GM19455 (cell line): ENCODE data around the gene MLLT3.

ENCODE experiments used
- ATAC-seq: cut with Tn5 transposase; IDR thresholded peaks from one replicate; pipeline ENCODE4 v1.9.1; 2021; ENCODE audit not compliant: unreplicated experiment

Gene MLLT3

DNA sequence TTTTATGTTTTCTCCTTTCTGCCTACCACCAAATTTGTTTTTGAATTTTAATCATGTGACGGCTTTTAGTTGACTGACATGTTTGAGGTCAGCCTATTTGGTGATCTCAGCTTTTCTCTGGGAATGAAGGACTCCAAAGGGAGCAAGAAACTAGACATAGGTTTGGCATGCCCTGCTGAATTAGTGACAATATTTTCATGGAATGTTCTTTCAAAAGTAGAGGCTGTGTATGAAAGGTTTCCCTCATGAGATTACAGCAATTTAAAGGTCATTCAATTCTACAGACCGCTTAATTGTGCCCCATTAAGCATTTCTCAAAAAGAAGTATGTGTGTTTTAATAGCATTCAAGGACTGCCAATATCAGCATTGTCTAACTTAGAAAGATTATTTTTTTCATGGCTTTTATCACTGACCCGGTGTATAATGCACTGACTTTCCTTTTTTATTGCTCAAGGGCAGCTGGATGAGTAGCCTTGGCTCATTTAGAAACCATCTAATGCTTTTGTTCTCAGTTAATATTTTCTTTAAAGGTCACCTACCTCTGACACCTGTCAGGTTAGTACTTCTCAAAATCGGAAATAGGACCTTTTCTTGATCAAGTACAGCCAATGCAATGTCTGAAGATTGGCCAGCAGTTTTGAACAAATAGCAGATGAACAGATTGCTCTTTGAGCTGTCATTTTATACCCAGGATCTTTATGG, 8.1 kb upstream of the MLLT3 start:
- ATAC-seq, result no peak

DNA sequence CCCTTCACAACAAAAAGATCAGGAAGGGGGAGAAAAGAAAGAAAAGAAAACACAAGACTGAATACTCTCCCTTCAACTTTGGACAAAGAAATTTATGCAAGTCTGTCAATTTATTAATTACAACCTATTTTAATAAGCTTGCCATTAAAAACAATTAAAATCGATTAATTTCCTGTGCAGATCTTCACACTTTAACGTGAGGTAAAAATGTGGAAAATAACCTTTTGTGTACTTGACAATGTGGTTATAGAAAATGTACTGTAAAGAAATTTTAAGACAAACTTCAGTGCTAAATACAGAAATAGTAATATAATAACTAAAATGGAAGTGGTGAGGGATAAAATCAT, 2.7 kb upstream of the MLLT3 start:
- ATAC-seq, result no peak

DNA sequence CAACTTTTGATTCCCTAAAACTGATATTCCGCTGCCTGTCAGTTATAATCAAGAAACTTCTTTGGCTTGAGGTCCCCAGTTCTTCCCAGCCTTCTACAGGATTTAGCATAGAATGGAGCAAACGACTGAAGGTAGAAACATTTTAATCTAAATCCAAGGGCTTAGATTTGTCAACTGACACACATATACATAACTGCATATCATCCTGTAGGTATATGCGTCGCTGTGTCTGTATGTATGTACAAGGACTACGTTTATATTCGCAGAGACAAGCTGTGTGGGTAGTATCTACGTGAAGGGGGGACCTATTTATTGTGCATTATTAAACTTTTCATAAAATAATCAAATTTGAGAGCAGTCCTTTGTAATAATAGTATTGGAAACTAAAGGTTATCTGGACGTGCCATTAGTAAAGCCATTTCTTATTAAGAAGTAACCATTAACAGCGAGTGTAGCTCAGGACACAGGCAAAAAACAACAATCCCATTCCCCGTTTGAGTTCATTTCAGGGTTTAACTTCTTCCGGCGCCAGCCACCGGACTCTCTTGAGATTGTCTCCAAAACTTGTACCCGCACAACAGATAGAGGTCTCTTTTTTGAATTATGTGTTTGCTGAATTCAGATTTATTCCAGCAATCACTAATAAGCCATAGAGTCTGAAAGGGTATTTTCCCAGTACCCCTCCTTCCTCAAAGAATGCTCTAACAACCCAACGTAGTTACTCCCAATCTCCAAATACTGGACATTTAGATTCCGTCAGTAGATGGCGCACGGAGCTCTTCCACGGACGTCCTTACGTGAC, 2.1 kb upstream of the MLLT3 start:
- peak; percentile 29 for ATAC-seq

DNA sequence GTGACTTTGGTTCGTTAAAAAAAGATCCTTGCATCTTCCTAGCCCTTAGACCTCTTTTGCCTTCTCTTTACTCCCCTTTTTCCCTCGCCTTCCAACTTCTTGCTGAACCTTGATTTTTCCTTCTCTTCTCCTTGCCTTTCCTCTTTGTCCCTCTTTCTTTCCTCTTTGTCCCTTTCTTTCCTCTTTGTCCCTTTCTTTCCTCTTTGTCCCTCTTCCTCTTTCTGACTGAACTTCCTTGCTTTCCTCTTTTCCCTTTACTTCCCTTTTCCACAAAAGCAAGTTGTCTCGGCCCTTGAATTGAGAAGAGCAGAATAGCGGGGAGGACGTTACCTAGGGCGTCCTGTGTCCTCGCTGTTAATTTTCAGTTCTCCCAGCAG, 1.4 kb upstream of the MLLT3 start:
- ATAC-seq, result no peak

DNA sequence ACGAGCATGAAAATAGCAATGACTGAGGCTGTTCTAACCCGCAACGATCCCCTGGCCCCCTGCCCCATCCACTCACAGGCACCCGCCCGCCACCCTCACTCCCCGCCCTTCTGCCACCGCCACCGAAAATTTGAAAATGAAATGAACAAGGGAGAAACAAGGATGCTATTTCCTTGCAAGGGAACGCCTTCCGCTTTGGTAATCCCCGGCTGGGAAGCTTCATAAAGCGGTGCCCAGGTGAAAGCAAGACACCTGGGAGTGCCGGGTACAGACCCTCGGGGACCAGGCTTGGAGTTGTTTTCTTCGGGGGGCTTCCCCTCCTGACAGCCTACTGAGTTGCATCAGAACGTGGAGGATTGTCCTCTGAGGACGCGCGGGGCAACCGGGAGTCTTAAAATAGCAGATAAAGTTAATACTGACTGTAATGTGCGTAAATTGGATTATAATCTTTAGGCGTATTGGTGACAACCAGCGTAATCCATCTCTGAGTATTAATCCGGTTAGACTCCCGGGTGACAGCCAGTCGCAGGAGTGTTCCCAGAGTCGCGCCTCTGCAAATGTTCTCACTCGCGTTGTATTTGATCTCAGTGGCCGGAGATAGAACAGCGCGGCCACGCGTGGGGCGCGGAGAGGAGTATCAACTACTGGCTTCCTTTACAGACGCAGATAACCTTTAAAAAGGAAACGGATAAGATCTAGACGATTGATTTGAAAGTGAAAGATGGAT, 885 bp upstream of the MLLT3 start:
- ATAC-seq, result no peak

DNA sequence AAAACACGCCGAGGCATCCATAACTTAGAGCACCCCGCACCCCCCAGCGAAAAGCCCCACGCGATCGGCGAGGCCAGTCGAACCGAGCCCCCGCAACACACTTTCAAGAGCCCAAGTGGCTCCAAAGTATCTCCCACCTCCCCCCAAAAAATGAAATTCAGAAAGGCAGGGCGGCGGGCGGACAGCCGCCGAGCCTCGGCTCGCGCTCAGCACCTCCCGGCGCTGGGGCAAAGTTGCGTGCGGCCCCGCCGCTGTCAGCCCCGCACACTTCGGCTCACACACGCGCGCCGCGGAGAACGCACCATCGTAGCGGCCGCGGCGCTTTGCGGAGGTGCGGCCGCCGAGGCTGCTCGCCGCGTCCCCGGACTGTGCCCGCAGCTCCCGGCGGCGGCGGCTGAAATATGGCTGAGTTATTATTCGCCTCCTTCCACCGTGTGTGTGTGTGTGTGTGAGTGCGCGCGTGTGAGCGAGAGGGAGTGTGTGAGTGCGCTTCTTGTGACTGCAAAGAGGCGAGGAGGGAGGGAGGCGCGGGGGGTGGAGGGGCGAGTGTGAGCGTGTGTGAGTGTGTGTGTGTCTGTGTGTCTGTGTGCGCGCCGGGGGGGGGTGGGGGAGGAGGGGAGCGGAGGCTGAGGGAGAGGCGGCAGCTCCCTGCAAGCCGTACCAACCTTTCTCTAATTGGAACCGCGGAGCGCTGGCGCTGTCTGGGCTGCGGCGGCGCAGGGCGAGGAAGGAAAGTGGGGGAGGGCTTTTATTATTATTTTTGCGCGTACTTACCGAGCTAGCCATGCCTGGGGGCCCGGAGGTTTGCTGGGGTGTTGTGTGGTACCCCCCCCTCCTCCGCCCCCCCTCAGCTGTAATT, 599 bp downstream of the MLLT3 start:
- peak; percentile 19 for ATAC-seq

DNA sequence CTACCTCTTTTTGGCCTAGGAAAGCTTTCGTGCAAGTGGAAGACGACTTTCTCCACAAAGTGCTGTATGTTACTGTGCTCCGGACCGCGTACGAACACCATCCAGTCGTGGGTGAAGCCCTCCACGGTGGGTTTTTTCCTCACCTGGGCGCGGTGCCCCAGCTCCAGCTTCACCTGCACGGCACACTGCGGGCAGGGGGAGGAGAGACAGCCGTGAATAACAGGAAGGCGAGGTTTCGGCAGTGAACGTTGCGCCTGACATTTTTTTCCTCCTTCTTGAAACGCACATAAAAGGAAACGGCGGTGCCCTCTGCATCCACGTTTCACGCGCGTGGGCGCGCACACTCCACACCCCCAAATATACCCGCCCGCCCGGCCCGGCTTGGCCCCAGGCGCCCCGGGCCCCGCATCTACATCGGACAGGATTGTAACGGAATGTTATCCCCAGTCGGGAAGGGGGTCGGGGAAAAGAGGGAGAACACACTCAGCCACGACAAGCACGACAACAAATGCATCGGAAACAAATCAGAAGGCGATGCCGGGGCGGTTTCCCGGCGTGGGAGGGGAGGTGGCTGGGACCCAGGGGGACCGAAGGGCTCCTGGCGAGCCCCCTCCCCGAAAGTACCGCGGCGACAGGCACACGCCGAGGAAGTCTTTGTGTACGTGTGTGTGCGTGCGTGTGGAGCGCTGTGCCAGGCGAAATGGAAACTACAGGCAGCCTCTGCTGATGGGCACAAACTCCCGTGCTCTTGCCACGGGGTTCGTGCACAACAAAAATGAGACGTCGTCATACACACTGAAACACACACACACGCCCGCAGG, 1.4 kb downstream of the MLLT3 start:
- ATAC-seq, result no peak

DNA sequence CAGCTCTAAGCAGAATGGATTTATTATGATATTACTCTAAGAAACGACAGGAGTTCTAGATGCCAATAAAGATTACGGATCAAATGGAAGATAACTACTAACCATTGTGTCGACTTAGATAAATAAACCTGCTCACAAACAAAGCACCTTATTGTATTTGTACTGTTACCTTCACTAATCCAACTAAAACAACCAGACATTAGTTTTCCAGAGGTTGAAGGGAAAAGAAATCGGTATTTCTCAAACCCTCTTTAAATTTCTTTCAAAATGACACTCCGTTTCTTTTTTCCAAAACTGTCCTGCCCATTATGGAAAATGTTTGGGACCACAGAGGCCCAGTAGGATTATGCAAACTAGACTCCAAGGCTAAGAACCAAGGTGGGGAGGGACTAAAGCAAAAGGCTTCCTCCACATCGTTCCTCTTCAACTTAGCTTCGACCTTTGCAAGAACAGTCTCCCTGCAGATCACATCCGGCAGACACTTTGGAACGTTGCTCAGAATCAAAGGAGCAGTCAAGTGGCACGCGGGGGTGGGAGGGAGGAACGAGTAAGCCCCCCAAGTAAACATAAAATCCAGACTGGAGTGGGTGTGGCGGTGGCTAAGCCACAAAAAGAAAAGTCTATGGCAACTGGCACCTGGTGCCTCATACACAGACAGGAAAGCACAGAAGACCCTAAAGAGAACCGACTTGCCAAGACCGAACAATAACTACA, 2.7 kb downstream of the MLLT3 start:
- ATAC-seq, result no peak

DNA sequence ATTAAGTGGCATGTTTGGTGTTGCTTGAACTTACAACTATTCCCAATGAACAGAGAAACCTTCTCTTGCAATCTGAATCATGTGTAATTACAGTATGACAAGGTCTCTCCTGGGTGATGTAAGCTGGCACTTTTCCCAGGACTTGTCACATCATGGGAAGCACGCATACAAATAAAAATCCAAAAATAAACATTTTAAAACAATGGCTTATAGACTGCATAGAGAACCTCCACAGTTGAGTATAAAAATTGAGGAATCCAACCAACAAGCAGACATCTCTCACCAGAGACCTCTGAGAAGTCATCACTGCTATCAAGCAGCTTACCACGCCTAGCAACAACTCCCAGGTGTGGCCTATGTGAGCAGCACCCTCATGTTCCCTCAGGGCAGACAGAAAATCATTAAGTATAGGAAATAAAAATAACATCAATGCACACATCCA, 3.9 kb downstream of the MLLT3 start:
- ATAC-seq, result no peak

DNA sequence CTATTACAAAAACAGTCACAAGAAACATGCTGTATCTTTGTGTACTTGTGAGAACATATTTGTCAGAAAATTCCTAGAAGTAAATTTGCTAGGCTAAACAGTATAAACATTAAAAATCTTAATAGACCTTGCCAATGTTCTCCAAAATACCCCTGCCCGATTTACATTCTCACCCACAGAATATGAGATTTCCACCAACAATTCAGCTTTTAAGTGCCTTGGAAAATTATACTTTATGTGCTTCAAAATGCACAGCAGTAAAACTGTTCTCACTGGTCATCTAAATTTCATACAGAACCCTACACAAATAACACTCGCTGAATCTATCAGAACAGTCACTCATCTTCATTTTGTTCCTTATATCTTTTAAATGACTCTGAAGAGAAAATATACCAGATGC, 5.5 kb downstream of the MLLT3 start:
- no peak for ATAC-seq

DNA sequence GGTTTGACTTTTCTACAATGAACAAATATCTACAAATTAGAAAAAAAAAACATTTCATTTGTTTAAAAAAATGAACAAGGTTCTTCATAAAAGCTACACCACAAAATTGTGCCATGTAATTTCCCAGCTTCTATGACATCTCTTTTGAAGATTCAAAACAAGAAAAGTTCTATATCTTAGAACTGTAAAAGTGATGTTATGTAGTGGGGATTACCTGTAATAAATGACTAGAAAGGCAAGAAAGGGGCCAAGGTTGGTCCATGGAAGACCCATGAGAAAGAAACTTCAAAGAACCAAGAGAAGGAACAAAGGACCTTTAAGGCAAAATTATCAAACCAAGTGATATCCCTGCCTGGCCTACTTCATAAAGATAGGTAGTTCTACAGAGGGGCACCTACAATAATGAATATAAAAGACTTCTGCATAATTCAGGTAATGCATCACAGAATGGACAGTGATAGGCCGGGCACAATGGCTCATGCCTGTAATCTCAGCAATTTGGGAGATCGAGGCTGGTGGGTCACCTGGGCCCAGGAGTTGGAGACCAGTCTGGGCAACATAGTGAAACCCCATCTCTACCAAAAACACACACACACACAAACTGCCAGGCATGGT, 7.6 kb downstream of the MLLT3 start:
- no peak for ATAC-seq

DNA sequence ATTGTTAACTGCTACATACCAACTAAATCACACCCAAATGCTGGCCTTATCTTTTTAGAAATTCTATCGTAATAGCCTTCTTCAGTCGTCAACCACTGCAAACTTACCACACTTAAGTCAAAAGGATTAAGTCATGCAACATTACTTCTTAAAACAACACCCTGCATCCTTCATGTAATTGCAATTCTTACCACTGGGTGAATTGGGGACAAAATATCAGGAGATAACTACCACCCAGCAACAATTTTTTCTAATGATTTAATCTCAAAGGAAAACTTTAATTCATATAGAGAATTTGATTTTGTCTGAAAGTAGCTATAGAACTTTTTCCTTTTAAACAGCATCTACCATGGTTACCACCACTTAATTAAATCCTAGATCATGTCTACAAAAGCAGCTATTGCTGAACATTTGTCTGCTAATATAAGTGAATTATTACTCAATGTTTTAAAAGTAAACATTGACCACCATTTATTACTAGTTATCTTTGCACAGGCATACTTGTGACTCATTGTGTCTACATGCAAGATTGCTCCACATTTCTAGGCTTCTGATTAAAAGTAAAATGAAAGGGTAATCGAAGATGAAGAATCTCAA, 10.5 kb downstream of the MLLT3 start:
- ATAC-seq, result no peak

DNA sequence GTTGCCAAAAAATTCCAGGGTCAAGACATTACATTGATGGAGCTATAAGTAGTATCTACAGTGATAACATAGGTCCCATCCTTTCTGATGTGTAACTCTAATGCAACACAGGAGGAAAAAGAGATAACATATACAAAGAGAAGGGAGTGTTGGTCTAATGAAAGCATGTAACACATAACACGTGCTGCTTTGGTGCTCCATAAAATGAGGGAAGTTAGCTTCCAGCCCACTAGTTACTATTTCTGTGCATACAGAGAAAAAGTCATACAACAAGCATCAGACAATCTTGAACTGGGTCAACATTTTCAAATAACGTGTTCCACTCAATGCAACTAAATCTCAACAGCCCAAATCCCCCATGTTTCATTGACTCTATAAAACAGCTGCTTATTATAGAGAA, 11.7 kb downstream of the MLLT3 start:
- no peak for ATAC-seq

DNA sequence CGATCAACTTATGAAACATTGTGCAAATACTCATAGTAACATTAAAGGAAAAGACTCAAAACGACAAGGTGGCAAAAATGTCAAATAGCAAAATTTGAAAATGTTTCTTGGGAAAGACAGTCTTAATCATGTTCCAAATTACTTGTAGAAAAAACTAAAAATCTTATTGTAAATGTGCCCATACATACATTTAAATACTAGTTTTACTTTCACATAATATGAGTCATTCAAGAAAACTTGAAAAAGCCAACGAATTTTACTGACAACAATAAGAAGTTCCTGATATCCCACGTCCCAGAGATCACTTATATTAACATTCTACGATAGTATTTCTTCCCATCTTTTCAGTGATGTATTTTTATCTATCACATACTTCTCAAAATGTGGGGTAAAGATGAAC, 13.7 kb downstream of the MLLT3 start:
- no peak for ATAC-seq

DNA sequence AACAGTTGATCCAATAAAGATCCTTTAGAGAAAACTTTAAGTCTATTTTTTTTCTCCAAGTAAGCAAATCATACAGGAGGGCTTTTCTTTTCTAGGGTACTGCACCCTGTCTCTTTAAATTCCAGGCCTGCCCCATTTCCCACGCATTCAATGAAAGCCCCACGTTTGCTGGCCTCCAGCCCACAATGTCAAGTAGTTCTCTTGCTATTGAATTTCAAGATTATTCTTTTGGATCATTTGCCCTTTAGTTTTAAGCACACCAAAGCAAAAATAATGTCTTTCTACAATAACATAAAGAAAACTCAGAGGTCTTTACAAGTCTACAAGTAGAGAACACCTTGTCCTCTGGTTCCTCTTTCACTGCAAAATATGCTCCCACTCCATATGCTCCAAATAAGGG, 15.6 kb downstream of the MLLT3 start:
- no peak for ATAC-seq

DNA sequence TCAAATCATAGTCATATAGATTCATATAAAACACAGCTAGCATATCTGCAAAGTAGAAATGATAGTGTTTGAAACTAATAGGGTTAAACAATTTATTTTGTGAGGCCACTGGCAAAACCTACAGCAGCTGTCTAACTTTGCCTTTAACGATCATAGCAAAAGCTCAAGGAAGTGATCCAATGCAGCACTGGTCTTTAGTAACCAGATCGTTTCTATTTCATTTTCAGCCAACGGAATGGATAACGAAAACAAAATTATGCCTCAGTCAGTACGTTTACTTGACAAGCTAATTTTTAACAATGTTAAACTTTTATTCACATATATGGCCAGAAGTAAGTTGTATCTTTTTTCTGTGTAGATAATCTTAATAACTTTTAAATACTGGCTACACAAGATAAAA, 17.7 kb downstream of the MLLT3 start:
- ATAC-seq, result peak; percentile 66

DNA sequence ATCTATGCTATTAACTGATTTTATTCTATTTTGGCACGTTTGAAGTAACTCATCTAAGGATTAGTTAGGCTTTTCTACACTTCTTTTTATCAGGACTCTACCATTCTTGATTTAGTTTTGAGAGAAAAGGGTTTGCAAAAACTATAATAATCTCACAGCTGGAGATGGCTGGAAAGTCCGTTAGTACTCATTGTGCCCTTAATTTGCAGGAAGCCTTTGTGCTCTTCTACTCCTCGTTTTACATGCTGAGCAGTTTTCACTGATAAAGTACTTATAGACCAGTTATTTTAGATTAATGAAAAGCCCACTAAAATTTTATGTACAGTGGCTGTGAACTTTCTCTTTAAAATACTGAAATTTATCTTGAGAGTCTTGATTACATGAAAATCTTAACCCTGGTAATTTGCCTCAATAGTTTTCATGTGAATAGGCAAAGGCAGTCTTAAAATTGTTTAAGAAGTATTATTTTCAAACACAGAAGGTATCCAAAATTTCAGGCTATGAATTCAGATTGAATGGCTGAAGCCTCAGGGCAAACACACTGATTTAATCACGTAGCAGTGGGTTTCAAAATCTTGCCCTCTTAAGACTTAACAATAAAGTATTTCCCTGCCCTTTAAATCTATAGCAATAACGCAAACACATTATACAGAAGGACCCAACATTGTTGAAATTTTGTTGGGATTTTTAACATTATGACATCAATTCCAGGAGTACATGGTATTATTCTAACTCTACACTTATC, 18.6 kb downstream of the MLLT3 start:
- ATAC-seq, result no peak

DNA sequence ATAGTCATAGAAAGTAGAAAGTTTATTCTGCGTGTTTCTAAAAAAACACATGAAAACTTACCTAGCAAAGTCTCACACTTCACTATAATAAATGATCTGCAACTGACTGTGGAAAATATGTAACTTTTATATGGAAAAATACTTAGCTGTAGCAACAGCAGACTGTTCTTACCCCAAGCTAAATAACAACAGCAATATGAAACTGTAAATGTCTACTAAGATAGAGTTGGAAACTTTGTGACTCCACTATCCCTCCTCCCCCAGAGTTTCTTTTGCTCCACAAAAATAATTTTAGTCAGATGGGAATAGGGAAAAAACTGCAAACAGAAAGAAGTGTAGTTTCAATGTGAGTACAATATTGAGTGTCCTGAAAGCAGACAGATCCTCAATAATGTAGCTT, 21.0 kb downstream of the MLLT3 start:
- no peak for ATAC-seq
